Astrocyte of the spinal cord (primary cell): ENCODE data around the gene GPC4.

Experiments used
- DNase-seq: peaks from one replicate; pipeline ENCODE4 v3.0.0; 2011; ENCODE audit warnings: low read depth, low spot score
- H3K4me3 ChIP-seq: 2 replicates; pipeline ENCODE4 v1.5.1; 2011; ENCODE audit warnings: low read depth, mild to moderate bottlenecking, low read length, moderate library complexity
- CTCF ChIP-seq: IDR thresholded peaks from 2 replicates; pipeline ENCODE4 v1.5.1; 2012; ENCODE audit warnings: low read depth, mild to moderate bottlenecking, low read length, inconsistent platforms
- in situ Hi-C: cut with HindIII; loops from 2 replicates; pipeline ENCODE4 v1.10.0; 2017; ENCODE audit warnings: low sequenced_read_pairs

The GPC4 gene

GRCh38 chrX:133402042-133402453, 13.2 kb downstream of the GPC4 start:
- no peak for TF ChIP-seq CTCF
- DNase-seq: peak; percentile 94
- in situ Hi-C loops: no loop called here

GRCh38 chrX:133401536-133401935, 13.8 kb downstream of the GPC4 start:
- DNase-seq: peak; percentile 60
- in situ Hi-C loops: no loop called here

More at GRCh38 chrX:133402042-133402453, 13.2 kb downstream of the GPC4 start:
- H3K4me3 ChIP-seq: no peak overlapping the region

DNA sequence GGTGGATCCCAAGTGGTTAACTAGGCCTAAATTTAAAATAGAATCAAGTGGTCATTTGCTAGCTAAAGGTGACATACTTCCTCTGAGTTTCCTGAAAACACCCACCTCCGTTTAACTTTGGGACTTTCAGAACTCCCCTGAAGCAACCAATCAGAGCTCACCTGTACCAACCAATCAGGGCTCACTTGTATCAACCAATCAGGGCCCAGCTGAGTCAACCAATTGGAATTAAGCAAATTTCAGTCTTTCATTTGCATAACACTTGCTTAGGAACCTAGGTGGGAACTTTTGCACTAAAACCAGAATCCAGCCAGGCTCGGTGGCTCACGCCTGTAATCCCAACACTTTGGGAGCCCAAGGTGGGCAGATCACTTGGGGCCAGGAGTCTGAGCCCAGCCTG, 15.9 kb downstream of the GPC4 start:
- TF ChIP-seq CTCF: no peak
- DNase-seq: no peak
- no peak overlapping the region for H3K4me3 ChIP-seq
- in situ Hi-C loops: no loop called here

More at GRCh38 chrX:133401536-133401935, 13.8 kb downstream of the GPC4 start:
- H3K4me3 ChIP-seq: no peak overlapping the region
- TF ChIP-seq CTCF: no peak

- no peak for TF ChIP-seq CTCF
- in situ Hi-C loops: no loop called here
- no peak for DNase-seq
These were observed 20.5 kb downstream of the GPC4 start for GRCh38 chrX:133394765-133395164.

DNA sequence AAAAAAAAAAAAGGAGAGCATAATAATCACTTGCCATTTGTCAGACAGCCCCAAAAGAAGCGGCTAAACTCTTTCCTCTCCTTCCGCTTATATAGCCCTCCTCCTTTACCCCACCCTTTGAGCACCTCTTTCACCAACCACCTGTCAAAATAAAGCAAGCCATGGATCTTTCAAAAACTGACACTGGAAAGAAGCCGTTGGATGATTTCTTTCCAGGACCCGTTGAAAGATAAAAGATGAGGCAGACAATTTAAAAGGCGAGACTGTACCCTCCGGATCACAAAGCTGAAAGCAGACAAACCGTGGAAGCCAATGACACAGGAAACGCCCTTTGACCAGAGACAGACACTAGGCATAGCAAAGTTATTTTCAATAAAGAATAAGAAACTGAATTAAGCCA, 22.6 kb downstream of the GPC4 start:
- no peak for TF ChIP-seq CTCF
- in situ Hi-C loops: no loop called here

More at GRCh38 chrX:133394765-133395164, 20.5 kb downstream of the GPC4 start:
- no peak overlapping the region for H3K4me3 ChIP-seq

GRCh38 chrX:133391111-133391510, 24.2 kb downstream of the GPC4 start:
- no peak overlapping the region for H3K4me3 ChIP-seq
- no peak for DNase-seq
- TF ChIP-seq CTCF: no peak
- in situ Hi-C loops: no loop called here

More for the DNA sequence above, 22.6 kb downstream of the GPC4 start:
- H3K4me3 ChIP-seq: no peak overlapping the region
- DNase-seq: no peak

- DNase-seq: no peak
- no peak overlapping the region for H3K4me3 ChIP-seq
- no peak for TF ChIP-seq CTCF
- in situ Hi-C loops: no loop called here
These were observed 24.6 kb downstream of the GPC4 start for GRCh38 chrX:133390676-133391075.
